Upper lobe of left lung (tissue), 6 donors: ENCODE measurements around the gene PRKCH. TPM values are rescaled to one million over a fixed set of nuclear protein-coding genes. Genes with fewer than 3 reads are reported as not detected.

Experiments used
- ATAC-seq, 2 donors: fragments of 200-7000 bp; cut with Tn5 transposase; one replicate each; pipeline ENCODE4 v1.9.1; 2022; ENCODE audit warnings: mild to moderate bottlenecking in 2 of 2, moderate library complexity in 2 of 2; ENCODE audit not compliant: low FRiP score in 2 of 2
- DNase-seq, 2 donors: peaks; one replicate each; pipeline ENCODE4 v3.0.0-alpha.2; 2019 to 2020
- H3K27ac ChIP-seq, 4 donors: fragments of 200-600 bp; sonication (generic); one replicate each; pipeline ENCODE4 v1.5.1; 2016 to 2019
- H3K27me3 ChIP-seq, 4 donors: fragments of 200-600 bp; sonication (generic); one replicate each; pipeline ENCODE4 v1.5.1; 2017 to 2019
- H3K36me3 ChIP-seq, 4 donors: fragments of 200-600 bp; sonication (generic); one replicate each; pipeline ENCODE4 v1.5.1; 2016 to 2019
- H3K4me1 ChIP-seq, 4 donors: fragments of 200-600 bp; sonication (generic); one replicate each; pipeline ENCODE4 v1.5.1; 2018 to 2019
- H3K4me3 ChIP-seq, 4 donors: fragments of 200-600 bp; sonication (generic); one replicate each; pipeline ENCODE4 v1.5.1; 2017 to 2019; ENCODE audit warnings: mild to moderate bottlenecking in 2 of 4, moderate library complexity in 1 of 4
- H3K9me3 ChIP-seq, 4 donors: fragments of 200-600 bp; sonication (generic); one replicate each; pipeline ENCODE4 v1.5.1; 2018 to 2019
- CTCF ChIP-seq, 6 experiments: fragments of 450-650 bp in 4 of 6; fragments of 200-600 bp in 2 of 6; sonication (generic) in 2 of 6; IDR thresholded peaks; one replicate each; pipeline ENCODE4 v1.5.1; 2016 to 2019; ENCODE audit warnings: antibody characterized with exemption in 6 of 6
- EP300 ChIP-seq, 4 donors: sonication (generic); formaldehyde crosslinking; IDR thresholded peaks; one replicate each; pipeline ENCODE4 v1.5.1; 2017; ENCODE audit warnings: antibody characterized with exemption in 4 of 4, control low read depth in 2 of 4
- POLR2A ChIP-seq, 4 donors: fragments of 450-650 bp; IDR thresholded peaks; one replicate each; pipeline ENCODE4 v1.5.1; 2016 to 2017; ENCODE audit warnings: antibody characterized with exemption in 4 of 4, mild to moderate bottlenecking in 2 of 4
- POLR2AphosphoS5 ChIP-seq, 2 donors: sonication (generic); formaldehyde crosslinking; IDR thresholded peaks; one replicate each; pipeline ENCODE4 v1.5.1; 2017; ENCODE audit warnings: antibody characterized with exemption in 2 of 2
- WGBS, 2 donors: methylation state at CpG; one replicate each; pipeline ENCODE4 v1.1.5; 2017 to 2018; 5-methylcytosine and 5-hydroxymethylcytosine counted together
- total RNA-seq, 6 donors: library from RNA; depleted of rRNA in 4 of 6; stranded (reverse); fragments of >200 nt in 4 of 6; gene quantifications; one replicate each; pipeline versions ENCODE4 v1.1.0 to v1.2.1, GENCODE V29; 2016 to 2021
- donor health status: DM: no; HTN: no; CAD: no; lungs with moderate emphysema.
- donor health status: DM: no; HTN: yes; CAD: no; lungs with severe emphysema.

PRKCH gene
- total RNA-seq, 6 donors from 2014 or later, result 54.0 to 102 (median 76.6) TPM

GRCh38 chr14:61530296-61530695 lies 208.9 kb downstream of the PRKCH start:
- Histone ChIP-seq H3K27ac (peak overlapping the region in 3 of 4 donors; percentile 42 to 65 (median 57)), H3K27me3 (no peaks in the 10 kb centered on the region), H3K4me1 (peaks cover 54 to 64% (median 60%) of the 10 kb centered on the region in 4 donors), H3K36me3 (peaks cover 0 to 20% (median 2%) of the 10 kb centered on the region in 4 donors), H3K9me3 (no peaks in the 10 kb centered on the region), H3K4me3 (no peak overlapping the region)
- DNase-seq (no peak), ATAC-seq (no peak)
- WGBS, 2 donors, result 81 to 92% methylated on average over 6 of the region's 6 CpGs
- TF ChIP-seq CTCF (IDR thresholded peaks at IDR 0.05) (no peak), POLR2AphosphoS5 (IDR thresholded peaks at IDR 0.05) (no peak), POLR2A (IDR thresholded peaks at IDR 0.05) (no peak), EP300 (IDR thresholded peaks at IDR 0.05) (no peak)

GRCh38 chr14:61530896-61531295 lies 209.5 kb downstream of the PRKCH start:
- no peak for ATAC-seq
- 64 to 68% methylated on average over 5 of the region's 5 CpGs for WGBS, 2 donors
- H3K4me1 ChIP-seq, result peaks cover 48 to 63% (median 55%) of the 10 kb centered on the region in 4 donors

GRCh38 chr14:61531465-61532122 lies 210.2 kb downstream of the PRKCH start:
- no peak for ATAC-seq
- peaks cover 0 to 20% (median 2%) of the 10 kb centered on the region in 4 donors for H3K36me3 ChIP-seq
- H3K4me3 ChIP-seq, result no peak overlapping the region
- WGBS, 2 donors, result 29 to 39% methylated on average over 5 of the region's 5 CpGs
- no peak for DNase-seq
- TF ChIP-seq POLR2AphosphoS5 (IDR thresholded peaks at IDR 0.05) (no peak), EP300 (IDR thresholded peaks at IDR 0.05) (peak in 1 of 4 donors; percentile 10)
- H3K27ac ChIP-seq, result peak overlapping the region; percentile 22 to 65 (median 50)
- H3K4me1 ChIP-seq, result peaks cover 42 to 63% (median 52%) of the 10 kb centered on the region in 4 donors
- no peaks in the 10 kb centered on the region for H3K9me3 ChIP-seq
- H3K27me3 ChIP-seq, result no peaks in the 10 kb centered on the region

More at GRCh38 chr14:61530896-61531295, 209.5 kb downstream of the PRKCH start:
- peak in 1 of 2 donors; percentile 74 for DNase-seq
- no peak for TF ChIP-seq EP300 (IDR thresholded peaks at IDR 0.05)
- TF ChIP-seq CTCF (IDR thresholded peaks at IDR 0.05), result no peak
- TF ChIP-seq POLR2AphosphoS5 (IDR thresholded peaks at IDR 0.05), result no peak
- Histone ChIP-seq H3K9me3 (no peaks in the 10 kb centered on the region), H3K36me3 (peaks cover 0 to 20% (median 2%) of the 10 kb centered on the region in 4 donors), H3K27ac (peak overlapping the region; percentile 22 to 65 (median 50)), H3K4me3 (no peak overlapping the region), H3K27me3 (no peaks in the 10 kb centered on the region)

- Histone ChIP-seq H3K27ac (peak overlapping the region in 2 of 4 donors; percentile 22 to 57), H3K36me3 (peaks cover 0 to 20% (median 2%) of the 10 kb centered on the region in 4 donors), H3K27me3 (no peaks in the 10 kb centered on the region), H3K9me3 (no peaks in the 10 kb centered on the region), H3K4me3 (no peak overlapping the region), H3K4me1 (peaks cover 42 to 63% (median 52%) of the 10 kb centered on the region in 4 donors)
- DNase-seq, result no peak
- no peak for ATAC-seq
- TF ChIP-seq CTCF (IDR thresholded peaks at IDR 0.05) (no peak), EP300 (IDR thresholded peaks at IDR 0.05) (no peak), POLR2AphosphoS5 (IDR thresholded peaks at IDR 0.05) (no peak), POLR2A (IDR thresholded peaks at IDR 0.05) (no peak)
These were observed 210.7 kb downstream of the PRKCH start for GRCh38 chr14:61532123-61532505.

- H3K27ac ChIP-seq, result peak overlapping the region in 3 of 4 donors; percentile 3 to 52 (median 22)
- H3K4me1 ChIP-seq, result peaks cover 43 to 63% (median 51%) of the 10 kb centered on the region in 4 donors
- TF ChIP-seq CTCF (IDR thresholded peaks at IDR 0.05) (no peak), POLR2A (IDR thresholded peaks at IDR 0.05) (no peak), EP300 (IDR thresholded peaks at IDR 0.05) (no peak), POLR2AphosphoS5 (IDR thresholded peaks at IDR 0.05) (no peak)
These were observed 211.4 kb downstream of the PRKCH start for GRCh38 chr14:61532763-61533162.

More at GRCh38 chr14:61532763-61533162, 211.4 kb downstream of the PRKCH start:
- Histone ChIP-seq H3K9me3 (no peaks in the 10 kb centered on the region), H3K27me3 (no peaks in the 10 kb centered on the region), H3K4me3 (no peak overlapping the region), H3K36me3 (peaks cover 0 to 20% (median 2%) of the 10 kb centered on the region in 4 donors)
- 74 to 83% methylated on average over 6 of the region's 6 CpGs for WGBS, 2 donors
- DNase-seq, result no peak
- no peak for ATAC-seq
